H7 (cell line): ENCODE measurements around the gene F13B. TPM values are rescaled to one million over a fixed set of nuclear protein-coding genes. Genes with fewer than 3 reads are reported as not detected.
"Not testable (repeated sequence)": the region's sequence is repeated elsewhere in the genome, so short reads cannot be mapped to it uniquely, and the experiment has no call there.

ENCODE experiments used
- DNase-seq: peaks from one replicate; pipeline ENCODE4 v3.0.0; 2012
- H3K27me3 ChIP-seq: 2 replicates; pipeline ENCODE4 v1.6.0; 2011; ENCODE audit warnings: mild to moderate bottlenecking, low read length; ENCODE audit not compliant: control insufficient read depth, insufficient read depth
- H3K36me3 ChIP-seq: replicated peaks from 2 replicates; pipeline ENCODE4 v1.5.1; 2011; ENCODE audit warnings: low read length; ENCODE audit not compliant: control insufficient read depth, insufficient read depth
- H3K4me3 ChIP-seq: 2 replicates; pipeline ENCODE4 v1.5.1; 2011; ENCODE audit warnings: low read depth, mild to moderate bottlenecking, control low read depth, low read length, moderate library complexity; ENCODE audit not compliant: insufficient read depth
- total RNA-seq: library from RNA; depleted of rRNA; stranded (reverse); fragments of >200 nt; shearing (Covaris generic); gene quantifications from 2 replicates; pipeline ENCODE4 v1.2.3, GENCODE V29; 2014; rRNA removed

The F13B gene, protein sequence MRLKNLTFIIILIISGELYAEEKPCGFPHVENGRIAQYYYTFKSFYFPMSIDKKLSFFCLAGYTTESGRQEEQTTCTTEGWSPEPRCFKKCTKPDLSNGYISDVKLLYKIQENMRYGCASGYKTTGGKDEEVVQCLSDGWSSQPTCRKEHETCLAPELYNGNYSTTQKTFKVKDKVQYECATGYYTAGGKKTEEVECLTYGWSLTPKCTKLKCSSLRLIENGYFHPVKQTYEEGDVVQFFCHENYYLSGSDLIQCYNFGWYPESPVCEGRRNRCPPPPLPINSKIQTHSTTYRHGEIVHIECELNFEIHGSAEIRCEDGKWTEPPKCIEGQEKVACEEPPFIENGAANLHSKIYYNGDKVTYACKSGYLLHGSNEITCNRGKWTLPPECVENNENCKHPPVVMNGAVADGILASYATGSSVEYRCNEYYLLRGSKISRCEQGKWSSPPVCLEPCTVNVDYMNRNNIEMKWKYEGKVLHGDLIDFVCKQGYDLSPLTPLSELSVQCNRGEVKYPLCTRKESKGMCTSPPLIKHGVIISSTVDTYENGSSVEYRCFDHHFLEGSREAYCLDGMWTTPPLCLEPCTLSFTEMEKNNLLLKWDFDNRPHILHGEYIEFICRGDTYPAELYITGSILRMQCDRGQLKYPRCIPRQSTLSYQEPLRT
- not detected in 2 replicates for total RNA-seq

DNA sequence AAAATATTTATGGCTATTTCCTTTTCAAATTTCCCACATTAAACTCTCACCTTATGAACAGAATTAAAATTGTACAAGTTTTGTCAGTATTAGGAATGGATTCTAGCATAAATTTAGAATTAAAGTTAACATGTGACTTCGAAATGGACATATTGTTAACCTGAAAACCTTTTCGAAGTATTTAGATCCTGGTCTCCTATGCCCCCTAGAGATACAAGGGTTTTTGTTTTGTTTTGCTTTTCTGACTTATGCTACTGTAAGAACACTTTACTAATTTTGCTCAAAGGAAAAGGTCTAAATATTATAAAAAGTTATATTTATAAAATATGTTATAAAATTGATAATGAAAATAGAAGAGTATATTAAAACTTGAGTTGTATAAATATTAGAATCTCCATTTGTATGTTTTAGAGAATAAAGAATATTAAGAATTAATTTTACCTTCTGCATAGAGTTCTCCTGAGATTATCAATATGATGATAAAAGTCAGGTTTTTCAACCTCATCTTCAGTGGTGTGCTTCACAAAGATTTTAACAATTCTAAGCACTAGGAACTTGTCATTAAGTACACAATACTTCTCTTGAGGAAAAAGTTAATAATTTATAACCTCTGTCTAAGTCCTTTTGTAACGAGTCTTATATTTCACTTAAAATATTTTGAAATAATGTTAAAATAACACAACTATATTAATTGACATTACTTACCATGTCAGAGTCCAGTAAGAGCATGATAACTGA lies at the start of gene F13B:
TSS of gene F13B (minus strand) at position 542 of the 738 bp plus-strand sequence. CDS start at position 505, 37 bp downstream.
- no peak within 1 kb of the TSS for H3K4me3 ChIP-seq

DNA sequence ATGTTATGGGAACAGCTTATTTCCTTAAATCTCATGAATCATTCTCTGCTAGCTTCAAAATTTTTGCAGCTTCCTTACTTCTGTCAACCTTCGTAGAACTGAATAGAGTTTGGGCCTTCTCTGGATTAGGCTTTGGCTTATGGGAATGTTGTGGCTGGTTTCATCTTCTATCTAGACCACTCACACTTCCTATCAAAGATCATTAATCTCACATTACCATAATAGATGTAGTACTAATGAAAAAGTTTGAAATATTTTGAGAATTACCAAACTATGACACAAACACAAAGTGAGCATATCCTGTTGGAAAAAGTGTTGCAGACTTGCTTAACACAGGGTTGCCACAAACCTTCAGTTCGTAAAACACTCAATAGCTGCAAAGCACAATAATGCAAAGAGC lies 49.1 kb upstream of the F13B start:
- Histone ChIP-seq H3K27me3 (no peaks in the 10 kb centered on the region), H3K4me3 (no peak overlapping the region), H3K36me3 (peaks cover 7% of the 10 kb centered on the region)
- DNase-seq = no peak

More for the DNA sequence above, at the start of gene F13B:
- no peaks in the 10 kb centered on the region for H3K27me3 ChIP-seq
- no peak for DNase-seq
- H3K36me3 ChIP-seq = no peaks in the 10 kb centered on the region

DNA sequence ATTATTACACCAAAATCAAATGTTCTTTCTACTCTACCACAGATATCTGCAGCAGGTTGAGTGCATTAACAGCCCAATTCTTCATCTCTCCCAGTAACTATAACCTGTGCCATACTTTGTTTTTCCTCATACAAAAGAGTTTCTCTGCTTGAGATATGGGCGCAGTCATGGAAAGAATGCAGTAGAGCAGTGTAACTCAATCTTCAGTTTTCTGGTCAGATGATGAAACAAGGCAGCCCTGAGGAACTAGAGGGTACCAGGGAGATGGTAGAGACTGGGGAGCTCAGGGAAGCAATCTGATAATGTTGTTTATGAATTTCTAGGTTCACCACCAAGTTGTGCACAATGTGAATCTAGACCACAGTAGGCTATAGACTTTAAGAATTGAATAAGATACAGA lies 39.8 kb upstream of the F13B start:
- H3K27me3 ChIP-seq = no peaks in the 10 kb centered on the region
- no peak for DNase-seq
- H3K36me3 ChIP-seq = peaks cover 3% of the 10 kb centered on the region; the same call in 1 of the 2 replicates
- H3K4me3 ChIP-seq = no peak overlapping the region

DNA sequence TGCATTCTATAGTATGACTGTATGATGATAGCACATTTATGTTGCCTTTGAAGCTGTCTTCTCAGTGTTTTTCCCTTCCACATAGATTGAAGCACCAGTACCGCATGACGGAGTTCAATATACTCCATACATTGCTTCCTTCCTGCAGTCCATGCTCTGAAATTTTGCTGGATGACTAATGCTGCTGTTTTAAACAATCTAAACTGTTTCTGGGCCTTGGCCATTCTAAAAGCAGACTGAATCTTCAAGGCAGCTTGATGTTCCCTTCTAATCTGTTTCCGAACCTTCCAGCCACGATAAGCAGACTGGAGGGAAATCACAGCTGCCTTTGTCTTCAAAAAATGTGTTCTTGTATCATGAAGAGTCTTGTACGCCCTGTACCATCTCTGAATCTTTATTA lies 36.2 kb upstream of the F13B start:
- no peak for DNase-seq

DNA sequence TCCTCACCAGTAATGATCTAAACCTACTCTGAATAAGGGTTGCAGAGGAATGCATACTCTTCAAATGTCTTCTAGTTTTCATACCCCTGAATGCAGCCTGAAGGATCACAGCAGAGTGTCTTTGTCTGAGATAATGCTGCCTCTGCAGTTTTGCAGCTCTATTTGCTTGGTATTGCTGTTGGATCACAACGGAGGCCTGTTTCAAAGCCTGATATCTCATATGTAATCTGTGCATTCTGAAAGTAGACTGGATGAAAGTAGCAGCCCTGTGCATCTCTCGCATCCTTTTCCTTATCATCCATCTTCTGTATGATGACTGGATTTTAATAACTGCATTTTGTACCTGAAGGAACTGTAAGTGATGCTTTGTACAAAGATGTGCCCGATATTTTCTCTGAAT lies 34.9 kb upstream of the F13B start:
- no peak for DNase-seq
- H3K4me3 ChIP-seq = no peak overlapping the region
- H3K36me3 ChIP-seq = peaks cover 3% of the 10 kb centered on the region; the same call in 1 of the 2 replicates
- no peaks in the 10 kb centered on the region for H3K27me3 ChIP-seq

More for the DNA sequence above, 36.2 kb upstream of the F13B start:
- peaks cover 3% of the 10 kb centered on the region; the same call in 1 of the 2 replicates for H3K36me3 ChIP-seq
- no peaks in the 10 kb centered on the region for H3K27me3 ChIP-seq
- no peak overlapping the region for H3K4me3 ChIP-seq

DNA sequence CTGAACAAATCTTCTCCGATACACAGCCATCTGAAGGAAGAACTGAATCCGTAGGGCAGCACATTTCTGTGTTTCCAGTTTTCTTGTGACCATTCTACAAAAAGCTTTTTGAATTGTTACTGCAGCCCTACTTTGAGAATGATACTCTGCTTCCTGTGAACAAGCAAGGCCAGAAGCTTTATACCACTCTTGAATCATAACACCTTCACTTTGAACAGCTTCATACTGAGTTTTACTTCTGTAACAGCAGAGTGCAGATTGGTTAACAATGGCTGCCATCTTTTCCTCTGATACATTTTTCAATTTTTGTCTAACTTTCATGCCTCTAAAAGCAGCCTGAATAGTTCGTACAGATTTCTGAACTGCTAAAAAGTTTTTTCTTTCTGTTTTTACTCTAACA lies 33.6 kb upstream of the F13B start:
- peaks cover 3% of the 10 kb centered on the region; the same call in 1 of the 2 replicates for H3K36me3 ChIP-seq
- DNase-seq = no peak
- no peaks in the 10 kb centered on the region for H3K27me3 ChIP-seq
- no peak overlapping the region for H3K4me3 ChIP-seq

DNA sequence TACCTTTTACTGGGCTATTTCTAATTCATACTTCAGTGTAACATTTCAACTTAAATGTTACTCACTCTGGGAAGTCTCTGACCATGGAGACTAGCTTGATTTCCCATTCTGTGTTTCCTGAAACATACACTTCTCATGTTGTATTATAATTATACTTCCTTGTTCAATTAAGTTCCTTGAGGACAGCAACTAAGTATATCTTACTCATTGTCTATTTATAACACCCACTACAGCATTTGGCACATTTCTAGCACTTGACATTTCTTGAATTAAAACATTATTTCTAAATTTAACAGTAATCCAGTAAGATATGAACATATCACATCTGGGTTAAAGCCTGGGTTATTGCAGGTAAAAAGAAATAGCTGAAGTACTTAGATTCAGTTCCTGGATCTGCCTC lies 32.4 kb upstream of the F13B start:
- DNase-seq = no peak
- Histone ChIP-seq H3K36me3 (peaks cover 3% of the 10 kb centered on the region; the same call in 1 of the 2 replicates), H3K4me3 (no peak overlapping the region), H3K27me3 (no peaks in the 10 kb centered on the region)

DNA sequence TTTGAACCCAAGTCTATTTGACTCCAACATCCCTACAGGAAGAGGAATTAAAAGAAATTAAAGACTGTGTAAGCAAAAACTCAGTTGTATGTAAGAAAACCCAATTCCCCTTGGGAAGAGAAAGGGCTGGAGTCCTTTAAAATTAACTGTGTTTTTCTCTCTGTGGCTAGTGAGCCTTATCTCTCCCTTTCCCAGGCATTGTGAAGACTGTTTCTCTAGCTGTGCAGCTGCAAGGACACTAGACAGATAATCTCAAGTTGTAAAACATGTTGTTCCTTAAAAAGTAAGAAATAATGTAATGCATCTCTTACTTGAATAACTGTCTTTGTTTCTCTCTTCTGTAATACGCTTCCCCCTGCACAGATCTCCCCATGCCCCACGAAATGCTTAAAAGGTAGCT lies 29.9 kb upstream of the F13B start:
- not testable (repeated sequence) for H3K27me3 ChIP-seq

DNA sequence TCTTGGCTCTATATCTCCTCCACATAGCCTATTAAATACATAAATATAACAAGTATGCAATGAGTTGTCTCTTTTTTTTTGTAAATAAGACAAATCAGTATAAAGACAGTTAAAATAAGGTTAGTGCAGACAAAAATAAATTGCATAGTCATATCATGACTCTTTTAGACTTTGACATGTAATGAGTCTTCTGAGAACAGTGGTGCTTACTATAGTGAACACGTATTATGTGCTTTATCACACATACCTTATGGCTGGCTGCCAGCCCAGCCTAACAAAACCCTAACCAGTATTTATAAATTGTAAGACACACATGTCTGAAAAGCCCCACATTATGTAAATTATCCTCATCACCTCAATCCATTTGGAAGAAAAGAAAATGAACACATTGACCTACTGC lies 29.1 kb upstream of the F13B start:
- Histone ChIP-seq H3K36me3 (peaks cover 6% of the 10 kb centered on the region), H3K27me3 (no peaks in the 10 kb centered on the region), H3K4me3 (no peak overlapping the region)
- DNase-seq = no peak

More for the DNA sequence above, 29.9 kb upstream of the F13B start:
- DNase-seq, H3K4me3 ChIP-seq, H3K36me3 ChIP-seq: not testable (repeated sequence)

DNA sequence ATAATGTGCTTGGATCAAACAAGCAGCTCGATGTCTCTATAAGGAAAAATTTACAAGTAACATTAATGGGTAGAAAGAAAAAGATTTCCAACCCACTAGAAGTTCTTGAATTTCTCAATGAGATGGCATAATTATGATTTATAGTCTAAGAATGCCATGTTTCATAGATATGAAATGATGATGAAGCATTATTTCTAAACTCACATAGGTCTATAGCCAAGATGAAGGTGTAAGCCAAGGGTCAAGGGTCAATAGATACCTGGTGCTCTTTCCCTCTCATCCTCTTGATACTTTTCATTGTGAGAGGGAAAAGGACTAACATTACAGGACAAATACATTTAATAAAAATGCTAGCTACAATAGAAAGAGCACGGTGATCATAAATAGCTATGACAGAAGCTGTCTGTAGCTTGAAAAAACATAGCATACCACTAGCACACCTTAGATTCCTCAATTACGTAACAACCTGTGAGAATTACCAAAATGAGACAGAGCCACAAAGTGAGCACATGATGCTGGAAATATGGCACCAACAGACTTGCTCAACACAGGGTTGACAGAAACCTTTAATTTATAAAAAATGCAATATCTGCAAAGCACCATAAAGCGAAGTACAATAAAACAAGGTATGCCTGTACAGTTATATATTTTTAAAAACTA lies 26.3 kb upstream of the F13B start:
- DNase-seq = no peak

DNA sequence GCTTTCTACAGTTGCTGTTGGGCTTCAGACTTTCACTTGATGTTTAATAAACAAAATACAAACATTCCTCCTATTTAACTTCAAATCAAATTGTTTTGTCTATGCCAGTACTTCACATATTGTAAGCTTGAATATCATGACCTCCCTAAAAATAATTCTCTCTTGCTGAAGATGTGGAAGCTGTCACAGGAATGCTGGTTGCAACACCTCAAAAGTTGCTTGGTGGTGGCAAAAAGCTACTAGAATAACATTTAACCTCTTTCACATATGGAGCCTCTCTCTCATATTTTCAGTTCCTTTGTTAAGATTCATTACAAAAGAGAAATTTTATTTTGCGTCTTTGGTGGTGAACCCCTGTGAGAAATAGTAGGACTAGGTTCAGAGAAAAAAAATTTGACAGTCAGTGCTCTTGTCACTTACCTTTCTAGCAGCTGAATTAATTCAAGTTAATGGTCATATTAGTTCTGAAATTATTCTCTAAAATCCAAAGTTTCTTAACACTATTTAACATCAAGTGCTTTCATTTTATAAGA lies 25.5 kb upstream of the F13B start:
- Histone ChIP-seq H3K4me3 (no peak overlapping the region), H3K27me3 (no peaks in the 10 kb centered on the region), H3K36me3 (peaks cover 13% of the 10 kb centered on the region)
- no peak for DNase-seq

More for the DNA sequence above, 26.3 kb upstream of the F13B start:
- Histone ChIP-seq H3K36me3 (peaks cover 11% of the 10 kb centered on the region), H3K4me3 (no peak overlapping the region), H3K27me3 (no peaks in the 10 kb centered on the region)

DNA sequence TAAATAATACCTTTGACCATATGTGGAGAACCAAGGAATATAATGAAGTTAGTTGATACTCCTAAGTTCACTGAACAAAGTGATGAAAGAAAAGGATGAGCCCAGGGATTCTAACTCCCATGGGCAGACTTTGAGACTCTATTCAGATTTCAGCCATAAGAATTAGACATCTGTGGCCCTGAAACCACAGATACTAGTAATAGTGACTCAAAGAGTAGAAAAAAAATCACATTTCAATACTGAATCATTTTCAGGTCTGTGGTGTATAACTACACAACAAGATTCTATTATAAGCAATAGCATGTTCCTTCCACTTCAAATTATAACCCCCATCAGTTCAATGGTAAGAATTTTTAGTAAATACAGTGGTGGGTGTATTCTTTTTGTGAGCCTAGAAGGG lies 16.4 kb upstream of the F13B start:
- peaks cover 24% of the 10 kb centered on the region for H3K36me3 ChIP-seq
- no peak for DNase-seq
- H3K4me3 ChIP-seq = no peak overlapping the region

DNA sequence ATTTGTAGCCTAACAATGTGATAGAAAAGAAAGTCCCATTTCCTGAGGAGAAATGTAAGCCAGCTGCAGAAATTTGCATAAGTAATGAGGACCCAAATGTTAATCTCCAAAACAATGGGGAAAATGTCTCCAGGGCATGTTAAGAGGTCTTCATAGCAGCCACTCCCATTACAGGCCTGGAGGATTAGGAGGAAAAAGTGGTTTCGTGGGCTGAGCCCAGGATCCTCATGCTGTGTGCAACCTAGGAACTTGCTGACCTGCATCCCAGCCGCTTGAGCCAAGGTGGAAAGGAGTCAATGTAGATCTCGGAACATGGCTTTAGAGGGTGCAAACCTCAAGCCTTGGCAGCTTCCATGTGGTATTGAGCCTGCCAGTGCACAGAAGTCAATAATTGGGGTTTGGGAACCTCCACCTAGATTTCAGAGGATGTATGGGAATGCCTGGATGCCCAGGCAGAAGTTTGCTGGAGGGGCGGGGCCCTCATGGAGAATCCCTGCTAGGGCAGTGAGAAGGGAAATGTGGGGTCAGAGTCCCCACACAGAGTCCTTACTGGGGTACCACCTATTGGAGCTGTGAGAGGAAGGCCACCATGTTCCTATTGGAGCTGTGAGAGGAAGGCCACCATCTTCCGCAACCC lies 14.2 kb upstream of the F13B start:
- Histone ChIP-seq H3K36me3 (peaks cover 18% of the 10 kb centered on the region), H3K4me3 (no peak overlapping the region), H3K27me3 (no peaks in the 10 kb centered on the region)
- DNase-seq = no peak

More for the DNA sequence above, 16.4 kb upstream of the F13B start:
- H3K27me3 ChIP-seq = no peaks in the 10 kb centered on the region
